Left kidney (tissue), 8 donors: ENCODE results near the gene ERO1B. TPM values are rescaled to one million over a fixed set of nuclear protein-coding genes. Genes with fewer than 3 reads are reported as not detected.
A peak's percentile ranks its signal among the peaks of the same experiment; 100 is the strongest.
"Not testable (repeated sequence)": the region's sequence is repeated elsewhere in the genome, so short reads cannot be mapped to it uniquely, and the experiment has no call there.

ENCODE experiments used
- DNase-seq: peaks from one replicate; pipeline ENCODE4 v3.0.0-alpha.2; 2013
- long read RNA-seq, 8 donors: transcript quantifications; one replicate each; lab custom pipeline, GENCODE V29; 2026
- polyA plus RNA-seq: library from polyadenylated mRNA; unstranded; fragments of 120-200 nt; gene quantifications from one replicate; pipeline ENCODE4 v1.2.1, GENCODE V29; 2013; ENCODE audit not compliant: insufficient read length

Gene ERO1B
- polyA plus RNA-seq: 13.9 TPM
- long read RNA-seq, donor 1, partial matches to known transcripts: 0 of 11 reads
- long read RNA-seq, donor 1, other reads (novel, unspliced or antisense): 11 of 11 reads
- long read RNA-seq, donor 2: 0 reads
- long read RNA-seq, donor 3: 0 reads
- long read RNA-seq, donor 4: 0 reads
- long read RNA-seq, donor 5: 0 reads
- long read RNA-seq, donor 6: 0 reads
- long read RNA-seq, donor 7: 0 reads
- long read RNA-seq, donor 8: 0 reads

- peak; percentile 97 for DNase-seq
Measured at GRCh38 chr1:236281654-236282424, at the start of gene ERO1B. Gene ERO1B, minus strand, starts transcription at chr1:236281958. Its CDS starts 175 bp downstream, at chr1:236281783.

- not testable (repeated sequence) for DNase-seq
Measured at GRCh38 chr1:236331412-236331811, 49.7 kb upstream of the ERO1B start.

- no peak for DNase-seq
Measured at GRCh38 chr1:236326432-236326831, 44.7 kb upstream of the ERO1B start.

- no peak for DNase-seq
Measured at GRCh38 chr1:236325567-236325966, 43.8 kb upstream of the ERO1B start.

- DNase-seq: no peak
Measured at GRCh38 chr1:236323819-236324411, 42.2 kb upstream of the ERO1B start.

GRCh38 chr1:236322566-236323409 lies 41.0 kb upstream of the ERO1B start:
- DNase-seq: no peak

GRCh38 chr1:236321101-236321500 lies 39.3 kb upstream of the ERO1B start:
- DNase-seq: no peak

- no peak for DNase-seq
Measured at GRCh38 chr1:236320671-236321070, 38.9 kb upstream of the ERO1B start.

- DNase-seq: no peak
Measured at GRCh38 chr1:236320214-236320613, 38.5 kb upstream of the ERO1B start.

- DNase-seq: no peak
Measured at GRCh38 chr1:236316437-236316836, 34.7 kb upstream of the ERO1B start.

GRCh38 chr1:236315518-236315917 lies 33.8 kb upstream of the ERO1B start:
- no peak for DNase-seq

- no peak for DNase-seq
Measured at GRCh38 chr1:236315092-236315491, 33.3 kb upstream of the ERO1B start.

GRCh38 chr1:236314050-236314449 lies 32.3 kb upstream of the ERO1B start:
- not testable (repeated sequence) for DNase-seq

- DNase-seq: no peak
Measured at GRCh38 chr1:236313427-236313826, 31.7 kb upstream of the ERO1B start.

GRCh38 chr1:236311040-236311439 lies 29.3 kb upstream of the ERO1B start:
- DNase-seq: no peak

GRCh38 chr1:236308827-236309226 lies 27.1 kb upstream of the ERO1B start:
- no peak for DNase-seq

- DNase-seq: no peak
Measured at GRCh38 chr1:236307435-236307834, 25.7 kb upstream of the ERO1B start.

GRCh38 chr1:236304682-236305081 lies 22.9 kb upstream of the ERO1B start:
- no peak for DNase-seq

GRCh38 chr1:236303675-236304074 lies 21.9 kb upstream of the ERO1B start:
- no peak for DNase-seq

- no peak for DNase-seq
Measured at GRCh38 chr1:236302941-236303340, 21.2 kb upstream of the ERO1B start.

GRCh38 chr1:236301958-236302335 lies 20.2 kb upstream of the ERO1B start:
- no peak for DNase-seq
